SK-N-MC (cell line): ENCODE data around the gene ZNF764.

Source experiments
- DNase-seq: peaks from one replicate; pipeline ENCODE4 v3.0.0-alpha.2; 2011; ENCODE audit warnings: low read depth, low spot score
- H3K27ac ChIP-seq: fragments of 200-600 bp; sonication (generic); 2 replicates; pipeline ENCODE4 v1.5.1; 2016; ENCODE audit warnings: mixed run types
- H3K36me3 ChIP-seq: fragments of 200-600 bp; sonication (generic); 2 replicates; pipeline ENCODE4 v1.6.1; 2017; ENCODE audit warnings: antibody characterized with exemption, low read length, mixed read lengths; ENCODE audit not compliant: insufficient read depth
- H3K4me3 ChIP-seq: fragments of 200-600 bp; sonication (generic); 2 replicates; pipeline ENCODE4 v1.5.1; 2016
- H3K9ac ChIP-seq: fragments of 200-600 bp; sonication (generic); 2 replicates; pipeline ENCODE4 v1.8.0; 2017; ENCODE audit warnings: mixed run types, mixed read lengths; ENCODE audit not compliant: insufficient read length
- H3K9me3 ChIP-seq: fragments of 200-600 bp; sonication (generic); 2 replicates; pipeline ENCODE4 v1.6.1; 2017; ENCODE audit warnings: low read depth, mild to moderate bottlenecking, antibody characterized with exemption, low read length, moderate library complexity, mixed read lengths
- EZH2 ChIP-seq: fragments of 200-600 bp; sonication (generic); IDR thresholded peaks from one replicate; pipeline ENCODE4 v1.6.1; 2017; ENCODE audit warnings: antibody characterized with exemption
- FOXP2 ChIP-seq: optimal IDR thresholded peaks from 2 replicates; pipeline ENCODE3; 2011; ENCODE audit warnings: mild to moderate bottlenecking, moderate library complexity; ENCODE audit not compliant: insufficient read depth; ENCODE audit errors: extremely low read length, control extremely low read depth
- POLR2AphosphoS5 ChIP-seq: IDR thresholded peaks from 2 replicates; pipeline ENCODE4 v1.6.1; 2012; ENCODE audit warnings: mild to moderate bottlenecking, low read depth, low read length, borderline replicate concordance

ZNF764 gene

GRCh38 chr16:30557707-30557956 lies 542 bp downstream of the ZNF764 start:
- Histone ChIP-seq H3K27ac (peak overlapping the region; percentile 82), H3K9me3 (no peaks in the 10 kb centered on the region), H3K4me3 (peak overlapping the region; percentile 98), H3K36me3 (peaks cover 8% of the 10 kb centered on the region; the same call in 1 of the 2 replicates), H3K9ac (peak overlapping the region; percentile 95)
- DNase-seq: no peak
- TF ChIP-seq EZH2 (no peak), FOXP2 (no peak), POLR2AphosphoS5 (no peak)

- H3K9ac ChIP-seq: no peak overlapping the region
- no peaks in the 10 kb centered on the region for H3K9me3 ChIP-seq
- no peak overlapping the region for H3K27ac ChIP-seq
- no peak for TF ChIP-seq FOXP2
- no peak for TF ChIP-seq EZH2
- TF ChIP-seq POLR2AphosphoS5: no peak
- DNase-seq: no peak
- H3K4me3 ChIP-seq: no peak overlapping the region
- peaks cover 8% of the 10 kb centered on the region; the same call in 1 of the 2 replicates for H3K36me3 ChIP-seq
Observed at GRCh38 chr16:30556125-30556473, 2.1 kb downstream of the ZNF764 start.

GRCh38 chr16:30555315-30556124 lies 2.7 kb downstream of the ZNF764 start:
- Histone ChIP-seq H3K27ac (no peak overlapping the region), H3K9ac (no peak overlapping the region), H3K36me3 (peaks cover 8% of the 10 kb centered on the region; the same call in 1 of the 2 replicates), H3K9me3 (no peaks in the 10 kb centered on the region), H3K4me3 (no peak overlapping the region)
- no peak for TF ChIP-seq POLR2AphosphoS5
- TF ChIP-seq EZH2: no peak
- TF ChIP-seq FOXP2: no peak
- DNase-seq: no peak

- DNase-seq: no peak
- Histone ChIP-seq H3K27ac (no peak overlapping the region), H3K9me3 (no peaks in the 10 kb centered on the region), H3K4me3 (no peak overlapping the region), H3K9ac (no peak overlapping the region), H3K36me3 (peaks cover 8% of the 10 kb centered on the region; the same call in 1 of the 2 replicates)
- TF ChIP-seq POLR2AphosphoS5 (no peak), FOXP2 (no peak), EZH2 (no peak)
Observed at GRCh38 chr16:30554557-30555314, 3.4 kb downstream of the ZNF764 start.

GRCh38 chr16:30553393-30553899 lies 4.7 kb downstream of the ZNF764 start:
- no peak for TF ChIP-seq POLR2AphosphoS5
- H3K36me3 ChIP-seq: peaks cover 8% of the 10 kb centered on the region; the same call in 1 of the 2 replicates
- DNase-seq: no peak
- no peak overlapping the region for H3K27ac ChIP-seq
- no peak overlapping the region for H3K9ac ChIP-seq
- H3K4me3 ChIP-seq: no peak overlapping the region
- H3K9me3 ChIP-seq: no peaks in the 10 kb centered on the region

GRCh38 chr16:30552956-30553355 lies 5.2 kb downstream of the ZNF764 start:
- H3K27ac ChIP-seq: no peak overlapping the region
- TF ChIP-seq POLR2AphosphoS5 (no peak), FOXP2 (no peak), EZH2 (no peak)
- no peak overlapping the region for H3K9ac ChIP-seq
- no peak overlapping the region for H3K4me3 ChIP-seq
- H3K9me3 ChIP-seq: no peaks in the 10 kb centered on the region
- DNase-seq: no peak
- H3K36me3 ChIP-seq: peaks cover 8% of the 10 kb centered on the region; the same call in 1 of the 2 replicates

GRCh38 chr16:30551781-30552180 lies 6.4 kb downstream of the ZNF764 start:
- no peak for DNase-seq
- TF ChIP-seq FOXP2 (no peak), POLR2AphosphoS5 (no peak), EZH2 (no peak)
- H3K4me3 ChIP-seq: no peak overlapping the region
- H3K27ac ChIP-seq: no peak overlapping the region
- no peaks in the 10 kb centered on the region for H3K9me3 ChIP-seq
- H3K9ac ChIP-seq: no peak overlapping the region
- peaks cover 8% of the 10 kb centered on the region; the same call in 1 of the 2 replicates for H3K36me3 ChIP-seq

GRCh38 chr16:30548416-30549253 lies 9.5 kb downstream of the ZNF764 start:
- Histone ChIP-seq H3K36me3 (no peaks in the 10 kb centered on the region), H3K9ac (no peak overlapping the region), H3K4me3 (no peak overlapping the region), H3K27ac (no peak overlapping the region), H3K9me3 (no peaks in the 10 kb centered on the region)
- no peak for TF ChIP-seq POLR2AphosphoS5
- no peak for TF ChIP-seq EZH2
- no peak for TF ChIP-seq FOXP2
- DNase-seq: no peak
